COR-L47 (cell line): ENCODE measurements around the gene NEDD9.

Source experiments
- DNase-seq: peaks from one replicate; lab custom pipeline; 2025; lab: John Stamatoyannopoulos, UW

NEDD9 gene

DNA sequence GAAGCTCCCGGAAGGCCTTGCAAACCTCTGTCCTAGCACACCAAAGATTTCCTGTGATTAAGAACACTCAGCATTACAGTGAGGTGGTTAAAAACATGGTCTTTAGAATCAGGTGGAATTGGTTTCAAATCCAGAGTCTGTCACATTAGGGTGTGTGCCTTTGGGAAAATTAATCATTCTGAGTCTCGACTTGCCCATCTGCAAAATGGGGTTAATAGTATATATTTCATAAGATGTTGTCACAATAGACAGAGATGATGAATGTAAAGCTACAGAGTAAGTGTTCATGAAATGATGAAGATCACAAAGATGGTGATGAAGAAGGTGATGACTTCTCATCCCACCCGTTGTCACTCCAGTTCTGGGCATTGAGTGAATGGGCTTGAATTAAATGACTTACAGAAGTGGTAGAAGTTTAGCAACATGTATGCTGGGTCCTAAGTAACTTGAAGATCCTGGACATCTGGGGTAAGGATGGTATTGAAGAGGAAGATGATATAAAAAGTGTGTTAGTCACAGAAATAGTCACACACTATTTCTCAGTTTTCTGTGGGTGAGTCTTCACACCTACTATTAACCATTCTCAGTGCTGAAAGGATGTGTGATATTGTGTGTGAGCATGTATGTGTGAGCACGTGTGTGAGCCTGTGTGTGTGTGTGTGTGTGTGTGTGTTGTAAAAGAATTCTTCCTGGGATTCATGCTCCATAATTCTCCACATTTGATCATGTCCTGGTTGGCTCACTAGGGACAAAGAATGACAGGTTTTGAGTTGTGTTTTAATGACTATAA lies 28.0 kb upstream of the NEDD9 start:
- DNase-seq: no peak

DNA sequence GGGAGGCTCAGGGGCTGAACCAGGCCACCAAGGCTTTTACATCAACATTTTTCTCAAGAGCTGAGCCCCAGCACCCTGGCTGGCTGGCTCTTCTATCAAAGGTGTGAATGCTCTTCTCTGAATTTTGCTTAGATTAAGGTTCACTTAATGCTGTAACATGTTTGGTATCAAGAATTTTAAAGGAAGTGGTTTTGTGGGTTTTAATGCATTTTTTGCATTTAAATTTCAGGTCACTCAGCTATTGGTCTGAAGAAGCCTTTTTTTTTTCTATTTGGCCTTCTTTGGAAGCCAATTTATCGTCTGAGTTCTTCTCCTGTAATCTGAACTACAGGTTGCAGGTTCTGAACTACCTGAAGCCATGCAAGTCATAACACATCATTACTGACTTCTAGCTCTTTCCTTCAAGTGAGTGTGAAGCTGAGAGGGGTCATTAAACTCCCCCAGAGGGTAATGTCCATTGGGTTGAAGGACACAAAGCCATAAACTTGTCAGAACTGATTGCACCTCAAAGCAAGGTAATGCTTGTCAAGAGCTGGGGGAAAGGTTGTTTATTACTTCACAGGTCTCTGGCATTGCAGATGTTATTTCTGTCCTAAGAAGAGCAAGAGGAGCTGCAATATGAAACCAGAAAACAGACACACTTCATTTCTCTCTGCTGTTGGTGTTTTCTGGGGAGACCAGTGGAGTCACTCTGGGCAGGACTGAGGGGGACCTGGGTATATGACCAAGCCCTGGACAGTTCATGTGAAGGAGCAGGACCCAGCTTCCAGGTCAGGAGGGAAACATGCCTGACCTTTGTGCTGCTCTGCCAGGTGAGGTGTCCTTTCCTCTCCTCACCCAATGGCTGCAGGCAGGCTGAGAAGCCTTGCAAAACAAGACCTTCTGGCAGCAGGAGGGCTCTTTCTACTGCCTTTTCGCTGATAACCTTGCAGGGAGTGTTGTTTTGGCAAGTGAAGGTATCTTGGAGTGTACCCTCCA lies 26.1 kb upstream of the NEDD9 start:
- no peak for DNase-seq

DNA sequence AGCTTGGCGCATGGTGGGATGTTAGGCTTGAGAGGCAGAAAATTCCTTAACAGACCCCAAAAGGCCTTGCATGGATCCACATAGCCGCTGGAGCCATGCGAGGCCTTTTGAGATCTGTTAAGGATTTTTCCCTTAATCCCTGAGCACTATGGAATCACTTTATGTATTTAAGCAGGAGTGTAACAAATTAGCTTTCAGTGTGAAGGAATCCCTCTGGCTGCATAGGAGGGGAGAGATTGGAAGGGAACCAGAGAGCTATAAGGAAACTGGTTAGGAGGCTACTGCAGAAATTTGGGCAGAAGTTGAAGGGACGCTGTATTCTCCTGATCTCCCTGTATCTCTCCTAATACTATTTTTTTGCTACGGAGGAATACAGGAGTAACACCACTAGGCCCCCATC lies 23.1 kb upstream of the NEDD9 start:
- DNase-seq: no peak

DNA sequence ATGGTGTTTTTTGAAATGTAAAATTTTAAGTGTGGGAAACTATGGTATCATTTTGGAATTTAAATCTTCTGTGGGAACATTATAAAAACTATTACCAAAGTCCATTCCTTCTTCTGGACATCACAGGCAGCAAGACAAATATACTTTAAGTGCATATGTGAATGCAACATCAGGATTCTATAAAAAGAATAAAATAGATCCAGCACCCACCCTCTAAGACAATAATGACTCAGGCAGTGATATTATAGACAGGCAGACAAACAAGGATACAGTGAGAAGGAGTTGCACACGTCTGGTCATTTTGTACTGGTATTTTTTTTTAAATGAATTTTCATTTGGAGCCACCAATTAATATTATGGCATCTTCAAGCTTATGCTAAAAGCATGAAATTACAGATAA lies 21.1 kb upstream of the NEDD9 start:
- no peak for DNase-seq

DNA sequence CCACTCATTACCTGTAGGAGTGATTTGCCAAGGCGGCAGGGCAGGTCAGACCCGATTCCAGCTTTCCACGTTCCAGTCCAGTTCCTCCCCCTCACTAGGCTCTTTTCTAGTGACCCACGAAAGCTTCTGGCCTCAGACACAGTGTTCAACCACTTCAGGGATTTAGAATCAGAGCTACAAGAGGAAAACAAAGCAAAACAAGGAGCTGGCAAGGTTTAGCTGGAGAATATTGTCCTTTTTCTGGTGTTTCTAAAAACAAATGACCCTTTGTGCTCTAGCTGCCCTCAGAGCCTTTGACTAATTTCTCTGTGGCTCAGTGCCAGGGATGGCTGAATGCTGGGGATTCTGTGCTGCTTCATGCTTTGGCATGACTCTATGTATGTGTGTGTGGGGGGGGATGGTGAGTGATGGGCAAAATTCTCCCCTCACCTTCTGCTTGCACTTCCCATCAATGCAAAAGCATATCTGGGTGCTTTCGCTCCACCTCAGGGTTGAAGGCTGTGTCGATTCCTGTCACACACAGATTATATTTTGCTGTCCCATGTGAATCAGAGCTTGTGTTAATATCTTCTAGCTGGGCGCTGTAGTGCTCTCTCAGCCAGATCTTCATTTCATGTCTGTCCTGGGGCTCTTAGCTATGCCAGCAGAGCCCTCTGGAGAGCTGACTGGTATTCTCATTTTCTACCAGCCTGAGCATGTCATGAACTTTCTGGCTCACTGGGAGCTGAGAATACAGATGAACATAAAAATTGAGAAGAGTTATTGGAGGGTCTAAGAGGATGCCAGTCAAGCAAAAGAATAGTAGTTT lies 19.3 kb upstream of the NEDD9 start:
- DNase-seq: no peak

DNA sequence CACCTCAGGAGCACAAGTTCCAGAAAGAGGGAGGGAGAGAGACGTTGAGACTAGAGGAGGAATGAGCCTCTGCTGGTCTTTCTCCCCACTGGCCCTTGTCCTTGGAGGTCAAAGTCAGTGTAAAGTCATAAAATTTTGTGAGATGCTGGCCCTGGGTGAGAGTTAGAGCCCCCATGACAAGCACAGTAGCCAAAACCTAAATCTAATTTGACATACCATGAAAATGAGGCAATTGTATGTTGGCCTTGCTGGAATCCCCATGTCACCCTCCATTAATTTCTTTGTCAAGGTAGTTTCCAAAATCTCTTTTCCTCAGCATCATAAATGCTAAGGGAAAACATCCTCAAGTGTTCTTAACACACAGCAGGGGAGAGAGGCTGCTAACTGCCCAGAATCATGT lies 17.6 kb upstream of the NEDD9 start:
- no peak for DNase-seq

DNA sequence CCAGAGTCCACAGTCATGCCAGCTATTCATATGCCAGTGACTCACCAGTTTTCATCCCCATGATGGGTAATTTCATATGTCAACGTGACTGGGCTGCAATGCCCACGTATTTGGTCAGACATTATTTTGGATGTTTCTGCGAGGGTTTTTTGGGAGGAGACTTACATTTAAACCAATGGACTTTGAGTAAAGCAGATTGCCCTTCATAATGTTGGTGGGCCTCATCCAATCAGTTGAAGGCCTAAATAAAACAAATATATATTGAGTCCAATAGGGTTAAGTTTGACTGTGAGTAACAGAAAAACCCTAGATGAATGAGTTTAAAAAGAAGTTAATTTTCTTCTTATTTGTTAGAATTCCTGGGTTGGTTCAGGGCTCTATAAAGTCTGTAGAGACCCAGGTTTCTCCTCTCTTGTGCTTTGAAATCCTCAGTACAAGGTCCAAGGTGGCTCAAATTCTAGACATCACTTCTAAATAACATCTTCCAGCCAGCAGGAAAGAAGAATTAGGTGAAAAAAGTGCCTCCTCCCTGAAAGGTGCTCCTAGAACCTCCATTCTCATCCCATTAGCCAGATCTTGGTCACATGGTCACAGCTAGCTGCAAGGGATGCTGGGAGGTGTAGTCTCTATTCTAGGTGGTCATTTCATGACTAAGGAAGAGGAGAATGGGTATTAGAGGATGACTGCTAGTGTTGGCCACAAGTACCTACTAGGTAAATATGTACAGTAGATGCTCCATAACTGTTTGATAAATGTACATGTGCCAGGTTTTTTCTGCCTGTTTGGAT lies 16.7 kb upstream of the NEDD9 start:
- DNase-seq: no peak

DNA sequence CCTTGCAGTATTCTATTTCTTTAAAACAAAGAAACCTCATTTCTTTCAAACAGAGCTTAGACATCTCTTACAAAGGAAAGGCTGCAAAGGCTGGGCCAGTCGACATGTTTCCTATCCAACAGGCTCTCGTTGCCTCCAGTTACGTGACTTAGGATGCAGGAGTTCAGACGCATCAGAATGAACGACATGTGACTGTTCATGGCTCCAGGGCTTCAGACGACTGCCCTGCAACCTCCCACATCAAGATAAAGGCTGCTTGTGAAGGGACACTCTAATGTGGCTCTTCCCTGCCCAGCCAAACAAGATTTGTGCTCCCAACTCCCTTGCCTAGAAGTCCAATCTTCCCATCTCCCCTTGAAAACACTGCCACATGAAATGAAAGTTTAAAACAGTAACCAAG lies 14.3 kb upstream of the NEDD9 start:
- no peak for DNase-seq

DNA sequence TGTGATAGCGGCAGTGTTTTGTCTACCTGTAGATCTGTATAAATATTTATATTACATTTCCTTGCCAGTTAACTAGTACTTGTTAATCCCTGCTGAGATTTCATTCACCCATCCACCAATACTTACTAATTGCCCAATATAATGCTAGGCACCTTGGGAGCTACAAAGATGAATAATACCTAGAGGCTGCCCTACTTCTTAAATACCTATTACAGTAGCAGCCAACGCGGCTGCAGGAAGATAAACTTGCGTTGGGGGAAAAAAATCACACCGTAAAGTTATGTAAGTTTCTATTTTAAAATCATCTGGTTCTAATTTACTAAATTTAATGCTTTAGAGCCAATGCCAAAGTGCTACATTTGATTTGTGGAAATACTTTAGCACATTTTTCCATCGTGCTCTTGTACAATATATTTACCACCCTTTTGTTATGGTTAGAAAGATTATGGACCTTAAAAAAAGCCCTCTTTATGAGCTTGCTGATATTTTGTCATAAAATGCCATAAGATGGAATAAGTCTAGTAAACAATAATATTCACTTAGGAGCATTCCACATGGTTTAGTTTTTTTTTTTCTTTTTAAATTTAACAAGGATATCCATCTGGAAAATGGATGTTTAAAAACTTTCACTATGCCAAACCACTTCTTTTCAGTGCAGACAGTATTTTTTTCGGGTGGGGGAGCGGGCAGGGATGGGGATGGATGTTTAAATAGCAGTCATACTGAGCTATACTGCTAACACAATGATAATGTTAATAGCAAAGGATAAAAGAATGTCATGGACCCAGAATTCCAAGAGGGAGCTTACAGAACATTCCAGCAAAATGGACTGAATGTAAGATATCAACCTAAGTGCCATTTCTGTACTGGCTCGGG lies 13.2 kb upstream of the NEDD9 start:
- no peak for DNase-seq

DNA sequence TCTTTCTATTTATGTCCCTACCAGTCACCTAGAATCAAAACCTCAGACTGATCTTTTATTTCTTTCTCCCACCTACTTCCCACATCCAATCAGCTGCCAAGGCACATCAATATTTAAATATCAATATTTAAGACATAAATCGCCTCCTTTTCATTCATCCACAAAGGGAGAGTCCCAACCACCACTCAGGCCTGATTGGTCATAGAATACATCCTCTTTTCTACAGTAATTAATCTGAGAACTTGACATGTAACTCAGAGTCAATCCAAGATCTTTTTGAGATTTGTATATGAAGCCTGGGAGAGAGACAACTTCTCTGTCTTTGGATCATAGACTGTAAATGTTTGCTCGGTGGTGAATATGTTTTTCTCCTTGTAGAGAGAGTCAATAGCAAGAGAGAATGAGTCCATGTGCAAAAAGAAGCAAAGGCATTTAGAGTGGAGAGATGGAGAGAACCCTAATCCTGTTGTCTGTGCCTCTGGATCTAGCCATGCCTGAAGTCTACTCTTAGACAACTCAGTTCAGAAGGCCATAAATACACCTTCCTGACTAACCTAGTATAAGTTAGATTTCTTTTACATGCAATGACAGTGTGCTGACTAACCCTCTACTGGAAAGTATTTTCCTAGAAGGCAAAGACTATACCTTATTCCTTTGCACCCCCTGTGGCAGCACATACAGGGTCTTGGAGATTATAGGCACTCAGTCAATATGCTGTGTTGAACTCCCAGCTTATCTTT lies 12.1 kb upstream of the NEDD9 start:
- no peak for DNase-seq

DNA sequence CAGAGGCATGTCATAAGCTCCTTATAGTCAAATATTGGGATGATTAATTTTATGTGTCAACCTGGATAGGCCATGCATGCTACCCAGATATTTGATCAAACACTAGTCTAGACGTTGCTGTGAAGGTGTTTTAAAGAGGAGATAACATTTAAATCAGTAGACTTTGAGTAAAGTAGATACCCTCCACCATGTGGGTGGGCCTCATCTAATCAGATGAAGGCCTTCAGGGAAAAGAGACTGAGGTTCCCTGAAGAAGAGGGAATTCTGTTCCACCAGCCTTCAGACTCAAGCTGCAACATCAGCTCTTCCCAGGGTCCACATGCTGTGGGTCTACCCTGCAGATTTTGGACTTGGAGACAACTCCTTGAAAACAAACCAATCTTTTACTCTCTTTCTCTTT lies 11.4 kb upstream of the NEDD9 start:
- no peak for DNase-seq

DNA sequence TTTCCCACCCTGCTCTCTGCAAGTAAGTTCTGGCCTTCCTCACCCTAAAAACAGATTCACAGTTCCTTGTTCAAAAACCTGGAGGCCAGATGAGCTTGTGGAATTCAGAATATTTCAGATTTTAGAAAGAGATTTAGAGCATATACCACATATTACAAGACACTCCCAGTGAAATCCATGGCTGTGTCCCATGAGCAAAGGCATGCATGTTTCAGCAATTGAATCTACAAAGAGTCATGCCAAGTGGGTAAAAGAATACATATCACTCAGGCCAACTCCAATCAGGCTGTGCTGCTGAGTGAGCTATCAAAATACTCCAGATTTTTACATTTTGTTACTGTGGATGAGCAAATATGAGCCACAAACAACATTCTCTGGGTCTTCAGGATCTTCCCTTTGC lies 10.2 kb upstream of the NEDD9 start:
- DNase-seq: no peak

DNA sequence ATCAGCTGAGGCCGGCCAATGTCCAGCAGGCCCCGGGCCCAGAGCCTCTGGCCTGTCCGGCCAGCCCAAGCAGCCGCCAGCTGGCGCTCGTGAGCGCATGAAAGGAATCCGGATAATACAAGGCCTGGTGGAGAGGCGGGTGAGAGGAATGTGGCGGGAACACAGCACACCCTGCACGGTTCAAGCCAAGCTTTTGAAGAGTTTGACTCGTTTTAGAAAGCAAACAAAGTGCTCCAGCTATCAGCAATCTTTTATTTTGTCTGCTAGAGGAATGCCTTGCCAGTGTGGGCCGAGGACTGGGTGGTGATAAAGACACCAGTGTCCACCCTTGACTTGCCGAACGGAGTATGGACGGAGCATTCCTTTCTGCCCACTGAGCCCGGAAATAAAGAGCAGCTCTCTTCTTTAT lies 9.3 kb upstream of the NEDD9 start:
- DNase-seq: no peak

DNA sequence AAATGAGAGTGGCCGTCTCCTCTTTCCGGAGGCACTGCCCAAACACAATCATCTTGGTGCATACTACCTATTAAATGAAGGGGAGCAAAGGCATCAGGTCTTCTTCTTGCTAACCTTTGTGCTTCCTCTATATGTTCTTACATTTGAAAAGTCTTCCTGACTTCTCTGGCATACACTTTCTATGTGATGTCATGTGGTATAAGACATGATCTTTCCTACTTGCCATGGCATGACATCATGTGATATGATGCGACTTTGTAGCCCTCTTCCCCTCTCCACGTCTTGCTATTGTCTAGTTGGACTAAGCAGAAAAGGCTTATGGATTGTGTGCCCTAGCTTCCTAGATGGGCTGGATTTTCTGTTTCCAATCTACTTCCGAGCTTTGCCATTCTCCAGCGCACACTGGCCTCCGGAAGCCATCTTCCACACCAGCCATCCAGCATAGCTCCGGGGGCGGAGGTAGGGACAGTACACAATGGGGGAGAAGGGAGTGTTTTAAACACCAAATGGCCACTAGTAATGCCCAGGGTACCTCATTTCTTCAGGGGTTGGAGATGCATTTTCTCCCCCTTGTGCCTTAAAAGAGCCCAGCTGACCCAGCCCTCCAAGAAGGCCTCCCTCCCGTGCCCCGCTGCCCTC lies 8.8 kb upstream of the NEDD9 start:
- no peak for DNase-seq

DNA sequence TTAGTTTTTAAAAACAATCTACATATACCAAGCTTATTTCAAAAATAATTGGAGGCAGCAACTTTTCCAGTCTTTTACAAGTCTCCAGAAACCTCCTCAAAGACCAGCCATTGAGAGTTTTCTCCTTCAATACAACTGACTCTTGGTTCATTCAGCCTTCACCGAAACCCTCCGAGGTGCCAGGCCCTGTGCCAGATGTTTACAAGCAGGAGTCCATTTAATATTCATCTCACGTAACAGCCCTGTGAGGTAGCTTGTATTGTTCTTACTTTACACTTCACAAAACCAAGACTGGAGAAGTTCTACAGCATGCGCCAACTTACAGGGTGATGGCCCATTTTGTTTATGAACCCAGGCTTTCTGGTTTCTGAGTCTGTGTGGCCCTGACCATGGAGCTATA lies 5.5 kb upstream of the NEDD9 start:
- no peak for DNase-seq

DNA sequence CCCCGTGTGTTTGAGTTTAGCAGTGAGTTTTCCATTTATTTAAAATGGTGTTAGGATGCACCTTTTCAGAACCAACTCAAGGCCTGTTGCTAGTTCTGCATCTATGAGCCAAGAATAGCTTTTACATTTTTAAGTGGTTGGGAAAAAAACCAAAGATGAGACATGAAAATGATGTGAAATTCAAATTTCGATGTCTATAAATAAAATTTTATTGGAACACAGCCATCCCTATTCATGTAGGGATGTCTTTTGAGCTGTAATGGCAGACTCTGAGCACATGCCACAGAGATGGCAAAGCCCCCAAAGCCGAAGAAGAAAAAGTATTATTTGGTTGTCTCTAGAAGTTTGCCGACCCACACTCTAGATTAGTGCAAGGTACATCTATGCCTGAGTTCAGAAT lies 5.0 kb upstream of the NEDD9 start:
- no peak for DNase-seq

DNA sequence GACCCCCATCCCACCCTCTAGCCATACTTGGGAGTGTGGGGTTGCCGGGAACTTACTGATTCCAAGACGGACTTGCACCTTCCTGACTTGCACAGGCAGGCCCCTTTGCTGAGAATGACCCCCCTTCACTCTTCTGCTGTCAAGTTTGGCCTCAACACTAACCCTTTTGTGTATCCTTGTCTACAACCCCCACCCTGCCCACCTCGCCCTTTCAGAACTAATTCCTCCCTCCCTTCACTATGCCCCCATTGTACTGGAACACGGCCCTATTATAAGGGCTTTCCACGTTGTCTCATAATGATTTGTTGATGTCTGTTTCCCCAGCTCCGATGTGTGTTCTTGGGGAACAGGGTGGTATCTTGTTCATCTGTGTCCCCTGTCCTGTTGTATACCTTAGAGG lies 4.4 kb upstream of the NEDD9 start:
- DNase-seq: no peak

DNA sequence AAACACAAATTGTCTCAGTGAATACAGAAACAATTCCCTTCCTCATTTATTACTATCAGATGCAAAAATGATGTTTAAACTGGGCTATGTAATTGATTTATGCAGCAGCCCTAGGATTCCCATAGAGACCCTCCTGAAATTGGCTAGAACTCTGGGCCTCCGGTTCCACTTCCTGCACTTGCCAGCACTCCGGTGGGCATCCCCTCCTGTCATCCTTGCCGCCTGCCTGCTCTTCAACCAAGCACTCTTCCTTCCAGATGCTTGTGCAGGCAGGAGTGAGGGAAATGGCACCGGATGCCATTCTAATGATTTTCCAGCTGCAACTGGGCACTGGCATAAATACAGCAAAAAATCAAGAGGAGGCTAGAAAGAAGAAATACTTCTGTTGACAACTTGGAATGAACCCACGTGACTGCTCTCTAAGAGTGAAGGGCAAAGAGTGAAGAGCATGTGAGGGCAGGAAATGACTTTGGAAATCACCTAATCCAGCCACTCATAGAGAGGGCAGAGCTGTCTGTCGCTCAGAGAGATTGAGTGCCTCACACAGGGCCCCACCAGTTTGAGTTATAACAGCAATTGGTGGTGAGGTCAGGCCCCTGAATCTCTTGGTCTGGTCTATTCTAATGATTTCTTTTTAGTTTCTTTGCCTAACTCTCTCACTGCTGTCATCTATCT lies 3.7 kb upstream of the NEDD9 start:
- no peak for DNase-seq

DNA sequence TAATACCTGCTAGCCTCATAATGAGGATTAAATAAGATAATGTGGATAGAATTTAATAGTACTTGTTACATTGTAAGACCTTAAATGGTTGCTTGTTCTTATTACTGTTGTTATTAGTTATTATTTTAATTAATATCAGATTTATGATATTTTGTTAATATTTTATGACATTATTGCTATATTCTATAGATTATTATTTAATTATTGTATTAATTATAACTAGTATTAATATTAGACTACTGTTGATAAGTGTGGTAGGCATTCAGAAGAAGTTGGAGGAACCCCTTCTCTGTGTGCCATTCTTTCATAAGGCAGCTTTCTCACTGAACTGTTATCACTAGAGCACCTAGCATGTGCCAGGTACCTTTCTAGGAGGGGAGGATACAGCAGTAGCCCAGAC lies 2.6 kb upstream of the NEDD9 start:
- no peak for DNase-seq
